Natural killer cell (primary cell): Measurements from ENCODE around the gene COL5A1. TPM values are rescaled to one million over a fixed set of nuclear protein-coding genes. Genes with fewer than 3 reads are reported as not detected.
A peak's percentile ranks its signal among the peaks of the same experiment; 100 is the strongest.
"Not testable (repeated sequence)": the region's sequence is repeated elsewhere in the genome, so short reads cannot be mapped to it uniquely, and the experiment has no call there.

Experiments used
- ATAC-seq, 3 donors: fragments of 150-1000 bp in 2 of 3; fragments of 200-7000 bp in 1 of 3; cut with Tn5 transposase; 1 replicate in 1 of 3; 2 replicates in 2 of 3; pipeline ENCODE4 v1.10.0; 2021; ENCODE audit warnings: mild to moderate bottlenecking in 2 of 3, moderate library complexity in 2 of 3
- DNase-seq, 2 donors: peaks; one replicate each; pipeline versions ENCODE4 v3.0.0 to v3.0.0-alpha.2; 2013 to 2021; ENCODE audit warnings: mixed read lengths in 1 of 2
- H3K27ac ChIP-seq: one replicate; pipeline ENCODE4 v1.5.1; 2013; ENCODE audit warnings: mild to moderate bottlenecking, low read length
- H3K27me3 ChIP-seq: one replicate; pipeline ENCODE4 v1.6.1; 2013; ENCODE audit warnings: low read length; ENCODE audit not compliant: control insufficient read depth, insufficient read depth
- H3K36me3 ChIP-seq: one replicate; pipeline ENCODE4 v1.6.1; 2013; ENCODE audit warnings: low read length; ENCODE audit not compliant: control insufficient read depth, insufficient read depth
- H3K4me1 ChIP-seq: one replicate; pipeline ENCODE4 v1.6.1; 2013; ENCODE audit warnings: low read length; ENCODE audit not compliant: control insufficient read depth, insufficient read depth
- H3K4me3 ChIP-seq: one replicate; pipeline ENCODE4 v1.5.1; 2013; ENCODE audit warnings: low read length
- H3K9me3 ChIP-seq: one replicate; pipeline ENCODE4 v1.6.1; 2013; ENCODE audit warnings: low read length; ENCODE audit not compliant: control insufficient read depth, insufficient read depth
- H3K27ac Mint-ChIP-seq, 2 donors: one replicate each; pipeline ENCODE4 v1.8.0; 2022; ENCODE audit warnings: mild to moderate bottlenecking in 2 of 2, mixed read lengths in 2 of 2, moderate library complexity in 1 of 2
- H3K27me3 Mint-ChIP-seq, 2 donors: one replicate each; pipeline ENCODE4 v1.8.0; 2022; ENCODE audit warnings: low read depth in 2 of 2, mixed read lengths in 2 of 2
- H3K36me3 Mint-ChIP-seq: one replicate; pipeline ENCODE4 v1.8.0; 2022; ENCODE audit warnings: mixed read lengths
- H3K4me1 Mint-ChIP-seq, 2 donors: one replicate each; pipeline ENCODE4 v1.8.0; 2022; ENCODE audit warnings: mixed read lengths in 2 of 2
- H3K4me3 Mint-ChIP-seq: one replicate; pipeline ENCODE4 v1.8.0; 2022; ENCODE audit warnings: mild to moderate bottlenecking, moderate library complexity, mixed read lengths
- H3K9me3 Mint-ChIP-seq, 2 donors: one replicate each; pipeline ENCODE4 v1.8.0; 2022; ENCODE audit warnings: mixed read lengths in 2 of 2
- WGBS: methylation state at CpG from one replicate; pipeline ENCODE4 v1.1.7; 2013; ENCODE audit warnings: missing lambda C conversion rate; ENCODE audit not compliant: insufficient coverage; 5-methylcytosine and 5-hydroxymethylcytosine counted together
- intact Hi-C: fragments of 100-400 bp; cut with micrococcal nuclease; formaldehyde crosslinking; loops from one replicate; pipeline ENCODE4 v1.14.2; 2022
- total RNA-seq, 4 donors: library from RNA; stranded (reverse); fragments of 120-200 nt in 1 of 4; gene quantifications; one replicate each; pipeline versions ENCODE4 v1.2.3 to v1.2.4, GENCODE V29; 2013 to 2022
- TF ChIP-seq, protein P1 (sequence below): fragments of 200-600 bp; IDR thresholded peaks from one replicate; pipeline ENCODE4 v1.8.0; 2022; ENCODE audit warnings: antibody characterized with exemption

COL5A1 gene
- total RNA-seq, 3 donors from 2014 or later (not counting 1 experiment from before 2014, with no cell fraction given): 0.11 to 0.28 (median 0.23) TPM

DNA sequence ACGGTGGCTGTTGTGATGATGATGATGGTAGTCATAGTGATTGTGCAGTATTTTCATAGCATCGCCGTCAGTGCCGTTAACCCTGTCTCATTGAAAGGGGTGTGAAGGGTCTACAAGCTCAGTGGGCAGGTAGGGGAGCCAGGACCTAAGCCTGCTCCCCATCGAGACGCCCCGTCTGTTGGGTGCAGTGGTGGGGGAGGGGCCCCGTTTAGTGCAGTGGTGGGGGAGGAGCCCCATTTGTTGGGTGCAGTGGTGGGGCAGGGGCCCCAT is 68.6 kb downstream of the COL5A1 start:
- TF ChIP-seq, protein P1, sequence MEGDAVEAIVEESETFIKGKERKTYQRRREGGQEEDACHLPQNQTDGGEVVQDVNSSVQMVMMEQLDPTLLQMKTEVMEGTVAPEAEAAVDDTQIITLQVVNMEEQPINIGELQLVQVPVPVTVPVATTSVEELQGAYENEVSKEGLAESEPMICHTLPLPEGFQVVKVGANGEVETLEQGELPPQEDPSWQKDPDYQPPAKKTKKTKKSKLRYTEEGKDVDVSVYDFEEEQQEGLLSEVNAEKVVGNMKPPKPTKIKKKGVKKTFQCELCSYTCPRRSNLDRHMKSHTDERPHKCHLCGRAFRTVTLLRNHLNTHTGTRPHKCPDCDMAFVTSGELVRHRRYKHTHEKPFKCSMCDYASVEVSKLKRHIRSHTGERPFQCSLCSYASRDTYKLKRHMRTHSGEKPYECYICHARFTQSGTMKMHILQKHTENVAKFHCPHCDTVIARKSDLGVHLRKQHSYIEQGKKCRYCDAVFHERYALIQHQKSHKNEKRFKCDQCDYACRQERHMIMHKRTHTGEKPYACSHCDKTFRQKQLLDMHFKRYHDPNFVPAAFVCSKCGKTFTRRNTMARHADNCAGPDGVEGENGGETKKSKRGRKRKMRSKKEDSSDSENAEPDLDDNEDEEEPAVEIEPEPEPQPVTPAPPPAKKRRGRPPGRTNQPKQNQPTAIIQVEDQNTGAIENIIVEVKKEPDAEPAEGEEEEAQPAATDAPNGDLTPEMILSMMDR: no peak
- WGBS: 88% methylated on average over 8 of the region's 8 CpGs

DNA sequence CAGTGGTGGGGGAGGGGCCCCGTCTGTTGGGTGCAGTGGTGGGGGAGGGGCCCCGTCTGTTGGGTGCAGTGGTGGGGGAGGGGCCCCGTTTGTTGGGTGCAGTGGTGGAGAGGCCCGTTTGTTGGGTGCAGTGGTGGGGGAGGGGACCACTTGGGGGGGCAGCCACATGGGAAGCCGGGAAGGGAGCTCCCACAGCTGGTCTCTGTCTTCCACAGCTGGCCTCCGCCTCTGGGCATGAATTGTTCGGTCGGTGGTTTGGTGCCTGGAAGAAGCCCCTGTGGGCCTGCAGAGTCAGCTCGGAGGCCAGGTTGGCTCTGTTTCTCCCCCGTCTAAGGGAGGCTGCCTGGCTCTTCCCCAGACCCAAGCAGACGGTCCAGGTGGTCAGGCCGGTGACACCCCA is 69.3 kb downstream of the COL5A1 start:
- peaks cover 8% of the 10 kb centered on the region for H3K4me1 ChIP-seq
- peaks cover 6% of the 10 kb centered on the region in 2 donors for H3K9me3 Mint-ChIP-seq
- ATAC-seq (no peak), DNase-seq (no peak)
- H3K27ac Mint-ChIP-seq: no peak overlapping the region
- intact Hi-C loops: no loop called here
- H3K4me3 Mint-ChIP-seq: no peak overlapping the region
- 92% methylated on average over 12 of the region's 12 CpGs for WGBS
- no peaks in the 10 kb centered on the region for H3K36me3 Mint-ChIP-seq
- no peaks in the 10 kb centered on the region for H3K27me3 ChIP-seq
- TF ChIP-seq, protein P1: no peak
- no peak overlapping the region for H3K4me3 ChIP-seq
- H3K4me1 Mint-ChIP-seq: peaks cover 7 to 32% of the 10 kb centered on the region in 2 donors
- H3K27me3 Mint-ChIP-seq: no peaks in the 10 kb centered on the region
- no peak overlapping the region for H3K27ac ChIP-seq
- H3K36me3 ChIP-seq: no peaks in the 10 kb centered on the region
- peaks cover 8% of the 10 kb centered on the region for H3K9me3 ChIP-seq

More for the DNA sequence above, 68.6 kb downstream of the COL5A1 start:
- H3K36me3 ChIP-seq: no peaks in the 10 kb centered on the region
- DNase-seq (no peak), ATAC-seq (no peak)
- intact Hi-C loops: no loop called here
- H3K27ac ChIP-seq: no peak overlapping the region
- Mint-ChIP-seq H3K27ac (no peak overlapping the region), H3K36me3 (no peaks in the 10 kb centered on the region), H3K27me3 (no peaks in the 10 kb centered on the region), H3K9me3 (peaks cover 6% of the 10 kb centered on the region in 2 donors), H3K4me3 (no peak overlapping the region), H3K4me1 (peaks cover 7 to 27% of the 10 kb centered on the region in 2 donors)
- H3K4me3 ChIP-seq: no peak overlapping the region
- H3K4me1 ChIP-seq: peaks cover 8% of the 10 kb centered on the region
- peaks cover 8% of the 10 kb centered on the region for H3K9me3 ChIP-seq
- no peaks in the 10 kb centered on the region for H3K27me3 ChIP-seq

- no peaks in the 10 kb centered on the region for H3K36me3 Mint-ChIP-seq
- no peak for DNase-seq
- no peaks in the 10 kb centered on the region for H3K27me3 Mint-ChIP-seq
- H3K4me3 Mint-ChIP-seq: no peak overlapping the region
- intact Hi-C loops: no loop called here
- H3K27ac Mint-ChIP-seq: peak overlapping the region; percentile 14 to 70
- no peaks in the 10 kb centered on the region for H3K27me3 ChIP-seq
- peaks cover 8% of the 10 kb centered on the region for H3K9me3 ChIP-seq
- H3K4me3 ChIP-seq: no peak overlapping the region
- H3K9me3 Mint-ChIP-seq: peaks cover 6% of the 10 kb centered on the region in 2 donors
- TF ChIP-seq, protein P1: no peak
- peaks cover 7 to 34% of the 10 kb centered on the region in 2 donors for H3K4me1 Mint-ChIP-seq
- peaks cover 8% of the 10 kb centered on the region for H3K4me1 ChIP-seq
- no peak for ATAC-seq
- WGBS: 12% methylated on average over 1 of the region's 2 CpGs
- no peaks in the 10 kb centered on the region for H3K36me3 ChIP-seq
- H3K27ac ChIP-seq: peak overlapping the region; percentile 37
Measured at GRCh38 chr9:134712243-134712642, 70.6 kb downstream of the COL5A1 start.

- Histone ChIP-seq H3K4me1 (peaks cover 8% of the 10 kb centered on the region), H3K9me3 (peaks cover 8% of the 10 kb centered on the region), H3K27ac (no peak overlapping the region), H3K36me3 (no peaks in the 10 kb centered on the region), H3K4me3 (no peak overlapping the region), H3K27me3 (no peaks in the 10 kb centered on the region)
- WGBS: 91% methylated on average over 10 of the region's 10 CpGs
- TF ChIP-seq, protein P1: no peak
- peak overlapping the region; percentile 14 to 70 for H3K27ac Mint-ChIP-seq
- H3K4me1 Mint-ChIP-seq: peaks cover 7 to 34% of the 10 kb centered on the region in 2 donors
- DNase-seq (no peak), ATAC-seq (no peak)
- H3K4me3 Mint-ChIP-seq: no peak overlapping the region
- no peaks in the 10 kb centered on the region for H3K36me3 Mint-ChIP-seq
- intact Hi-C loops: no loop called here
- peaks cover 6% of the 10 kb centered on the region in 2 donors for H3K9me3 Mint-ChIP-seq
- H3K27me3 Mint-ChIP-seq: no peaks in the 10 kb centered on the region
Measured at GRCh38 chr9:134712926-134713325, 71.3 kb downstream of the COL5A1 start.

- H3K27me3 Mint-ChIP-seq, ATAC-seq, H3K9me3 ChIP-seq, H3K36me3 Mint-ChIP-seq, H3K9me3 Mint-ChIP-seq, DNase-seq, H3K27ac ChIP-seq, H3K4me1 ChIP-seq, intact Hi-C loops, H3K27ac Mint-ChIP-seq, H3K4me3 Mint-ChIP-seq, H3K27me3 ChIP-seq, H3K36me3 ChIP-seq, H3K4me3 ChIP-seq: not testable (repeated sequence)
- 87% methylated on average over 5 of the region's 5 CpGs for WGBS
- H3K4me1 Mint-ChIP-seq: peaks cover 7 to 34% of the 10 kb centered on the region in 2 donors
Measured at GRCh38 chr9:134715536-134715935, 73.9 kb downstream of the COL5A1 start.
